NCI-H510A treated with DMSO at 0.1 percent for 48 hours (cell line): Measurements from ENCODE around the gene CEP19.
A peak's percentile ranks its signal among the peaks of the same experiment; 100 is the strongest.

ENCODE experiments used
- DNase-seq: peaks from one replicate; lab custom pipeline; 2025; lab: John Stamatoyannopoulos, UW

Gene CEP19

GRCh38 chr3:196662711-196663571 lies 49.1 kb downstream of the CEP19 start:
- no peak for DNase-seq

DNA sequence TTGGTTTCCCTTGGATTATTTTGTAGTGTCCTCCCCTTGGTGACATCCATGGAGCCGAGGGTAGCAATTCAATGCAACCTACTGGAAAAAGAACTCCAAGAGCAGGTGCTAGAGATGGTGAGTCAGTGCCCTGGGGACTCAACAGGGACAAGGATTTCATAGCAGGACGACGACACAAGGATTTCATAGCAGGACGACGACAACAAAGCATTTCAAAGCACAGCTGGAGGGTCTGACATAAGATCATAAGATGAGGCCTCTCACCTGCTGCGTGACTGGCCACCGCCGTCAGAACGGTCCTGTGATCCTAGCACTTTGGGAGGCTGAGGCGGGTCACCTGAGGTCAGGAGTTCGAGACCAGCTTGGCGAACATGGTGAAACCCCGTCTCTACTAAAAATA lies 50.0 kb downstream of the CEP19 start:
- peak; percentile 59 for DNase-seq

DNA sequence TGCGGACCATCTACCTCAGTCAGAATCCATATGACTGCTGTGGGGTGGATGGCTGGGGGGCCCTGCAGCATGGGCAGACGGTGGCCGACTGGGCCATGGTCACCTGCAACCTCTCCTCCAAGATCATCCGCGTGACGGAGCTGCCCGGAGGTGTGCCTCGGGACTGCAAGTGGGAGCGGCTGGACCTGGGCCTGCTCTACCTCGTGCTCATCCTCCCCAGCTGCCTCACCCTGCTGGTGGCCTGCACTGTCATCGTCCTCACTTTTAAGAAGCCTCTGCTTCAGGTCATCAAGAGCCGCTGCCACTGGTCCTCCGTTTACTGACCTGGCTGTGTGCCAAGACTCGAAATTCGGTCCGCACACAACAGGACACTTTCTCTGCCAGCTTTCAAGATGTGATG lies 50.6 kb downstream of the CEP19 start:
- peak; percentile 75 for DNase-seq

- DNase-seq = peak; percentile 83
These were observed 51.5 kb downstream of the CEP19 start for GRCh38 chr3:196660381-196661166.

GRCh38 chr3:196659901-196660351 lies 52.1 kb downstream of the CEP19 start:
- DNase-seq = no peak
